Measurements from ENCODE around the gene LRRIQ4.
A peak's percentile ranks its signal among the peaks of the same experiment; 100 is the strongest.

The LRRIQ4 gene

DNA sequence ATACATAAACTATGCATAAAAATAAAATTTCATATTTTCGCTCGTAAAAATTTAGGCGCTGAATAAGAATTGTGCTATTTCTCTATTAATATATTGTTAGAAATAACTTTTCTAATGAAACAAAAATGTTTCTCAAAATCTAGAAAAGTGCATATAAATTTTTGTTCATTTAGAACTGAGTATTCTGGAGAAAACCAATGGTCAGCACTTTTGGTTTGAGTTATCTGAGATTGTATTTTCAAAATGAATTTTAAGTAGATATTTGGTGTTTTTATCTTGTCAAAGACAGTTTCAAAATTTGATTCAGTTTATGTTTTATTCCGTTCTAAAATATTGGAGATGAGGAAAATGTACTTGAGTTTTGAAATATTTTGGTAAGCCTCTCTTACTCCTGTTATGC, 25.6 kb upstream of the LRRIQ4 start:
- Mint-ChIP-seq H3K27ac (no peak overlapping the region), H3K4me1 (peaks cover 6 to 11% of the 10 kb centered on the region in 2 donors), H3K27me3 (no peaks in the 10 kb centered on the region), H3K4me3 (no peak overlapping the region), H3K36me3 (peaks cover 8 to 35% of the 10 kb centered on the region in 2 donors), H3K9me3 (no peaks in the 10 kb centered on the region)
- no peak for DNase-seq
- no peak for ATAC-seq (replicated peaks)

GRCh38 chr3:169787791-169788190, 24.9 kb upstream of the LRRIQ4 start:
- no peak for ATAC-seq (replicated peaks)
- Mint-ChIP-seq H3K4me1 (peaks cover 6 to 11% of the 10 kb centered on the region in 2 donors), H3K36me3 (peaks cover 13 to 37% of the 10 kb centered on the region in 2 donors), H3K27me3 (no peaks in the 10 kb centered on the region), H3K9me3 (no peaks in the 10 kb centered on the region), H3K27ac (no peak overlapping the region), H3K4me3 (no peak overlapping the region)
- no peak for DNase-seq

DNA sequence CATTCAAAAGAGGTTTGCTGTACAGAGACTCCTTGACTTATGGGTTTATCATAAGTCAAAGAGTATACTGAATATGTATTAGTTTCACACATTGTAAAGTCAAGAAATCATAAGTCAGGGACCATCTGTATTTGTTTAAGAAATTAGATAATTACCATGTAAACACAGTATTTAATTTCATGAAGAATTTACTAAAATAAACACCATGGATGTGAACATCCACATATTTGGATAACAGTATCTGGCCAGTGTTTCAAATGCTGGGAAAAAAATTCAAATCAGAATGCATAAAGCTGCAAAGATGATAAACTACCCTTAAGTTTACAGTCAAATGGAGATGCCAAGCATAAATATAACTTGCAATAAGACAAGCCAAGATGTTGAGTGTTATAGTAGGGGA, 22.5 kb upstream of the LRRIQ4 start:
- DNase-seq (no peak), ATAC-seq (replicated peaks) (no peak)
- Mint-ChIP-seq H3K4me1 (peaks cover 6 to 11% of the 10 kb centered on the region in 2 donors), H3K4me3 (no peak overlapping the region), H3K27ac (no peak overlapping the region), H3K27me3 (no peaks in the 10 kb centered on the region), H3K36me3 (peaks cover 14 to 42% of the 10 kb centered on the region in 2 donors), H3K9me3 (no peaks in the 10 kb centered on the region)

DNA sequence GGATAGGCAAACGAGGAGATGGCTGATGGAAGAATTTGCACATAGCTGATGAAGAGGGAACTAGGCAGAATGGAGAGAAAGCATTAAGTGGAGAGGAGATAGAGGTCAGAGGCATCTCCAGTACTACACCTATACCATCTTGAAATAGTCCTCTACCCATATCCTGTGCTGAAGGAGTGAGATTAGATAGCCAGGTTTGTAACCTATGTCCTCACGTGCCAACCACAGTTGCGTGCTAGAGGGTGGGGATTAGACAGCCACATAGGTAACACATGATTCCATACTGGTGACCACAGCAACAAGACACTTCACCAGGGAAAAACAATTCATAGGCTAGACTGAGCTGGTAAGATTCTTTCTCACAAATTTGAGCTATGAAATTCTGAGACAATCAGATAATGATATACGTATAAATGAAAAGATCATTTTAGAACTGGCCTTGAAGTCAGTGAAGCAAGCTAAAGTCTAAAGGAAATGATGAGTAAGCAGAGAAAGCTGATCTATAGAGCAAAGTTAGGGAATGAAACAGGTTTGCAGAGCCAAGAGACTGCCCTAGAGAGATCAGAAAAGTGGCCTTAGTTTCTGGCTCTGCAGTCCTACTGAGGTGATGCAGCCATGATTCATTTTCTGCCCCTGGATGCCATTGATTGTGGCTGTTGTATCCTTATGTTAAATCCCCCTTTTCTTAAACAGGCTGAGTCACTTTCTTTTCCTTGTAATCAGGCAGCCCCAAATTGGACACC, 21.8 kb upstream of the LRRIQ4 start:
- Mint-ChIP-seq H3K4me1 (peaks cover 6 to 11% of the 10 kb centered on the region in 2 donors), H3K27me3 (no peaks in the 10 kb centered on the region), H3K27ac (no peak overlapping the region), H3K36me3 (peaks cover 13 to 36% of the 10 kb centered on the region in 2 donors), H3K4me3 (no peak overlapping the region), H3K9me3 (no peaks in the 10 kb centered on the region)
- DNase-seq (no peak), ATAC-seq (replicated peaks) (peak in 1 of 2 donors; percentile 38)

- no peak overlapping the region for H3K27ac Mint-ChIP-seq
- ATAC-seq (replicated peaks) (no peak), DNase-seq (no peak)
- H3K4me1 Mint-ChIP-seq: peaks cover 6 to 11% of the 10 kb centered on the region in 2 donors
- H3K27me3 Mint-ChIP-seq: no peaks in the 10 kb centered on the region
- H3K36me3 Mint-ChIP-seq: peaks cover 10 to 27% of the 10 kb centered on the region in 2 donors
- H3K4me3 Mint-ChIP-seq: no peak overlapping the region
- no peaks in the 10 kb centered on the region for H3K9me3 Mint-ChIP-seq
Observed at GRCh38 chr3:169792359-169792758, 20.3 kb upstream of the LRRIQ4 start.

GRCh38 chr3:169804681-169805080, 8.0 kb upstream of the LRRIQ4 start:
- no peak overlapping the region for H3K27ac Mint-ChIP-seq
- H3K36me3 Mint-ChIP-seq: peaks cover 4 to 13% of the 10 kb centered on the region in 2 donors
- H3K27me3 Mint-ChIP-seq: no peaks in the 10 kb centered on the region
- DNase-seq (no peak), ATAC-seq (replicated peaks) (no peak)
- H3K9me3 Mint-ChIP-seq: no peaks in the 10 kb centered on the region
- H3K4me1 Mint-ChIP-seq: peaks cover 4 to 6% of the 10 kb centered on the region in 2 donors
- no peak overlapping the region for H3K4me3 Mint-ChIP-seq

DNA sequence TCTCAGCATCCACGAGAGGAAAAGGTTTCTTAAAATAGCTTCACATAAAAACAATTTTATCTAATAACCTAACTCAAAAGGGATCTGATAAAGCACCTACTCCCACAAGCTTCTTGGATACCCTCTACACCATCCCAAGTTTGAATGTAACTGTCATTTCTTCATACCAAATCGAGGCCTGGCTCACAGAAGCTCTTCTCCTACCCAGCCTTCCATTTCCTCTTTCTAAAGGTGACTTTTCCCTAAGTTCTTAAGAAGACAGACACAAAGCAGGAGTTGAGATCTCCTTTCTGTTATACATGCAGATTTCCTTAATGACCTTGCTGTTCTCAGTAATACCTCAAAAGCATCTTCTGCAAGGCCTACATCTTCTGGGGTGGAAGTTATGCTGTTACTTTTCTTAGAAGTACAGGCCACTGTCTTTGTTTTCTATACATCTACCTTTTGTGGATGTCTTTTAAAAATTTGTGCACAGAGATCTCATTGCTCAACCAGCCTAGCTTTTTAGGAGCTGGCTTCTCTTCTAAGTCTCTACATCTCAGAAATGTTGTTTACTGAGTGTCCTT, 3.4 kb upstream of the LRRIQ4 start:
- Mint-ChIP-seq H3K36me3 (peaks cover 0 to 3% of the 10 kb centered on the region in 2 donors), H3K27ac (no peak overlapping the region), H3K4me1 (peaks cover 27 to 33% of the 10 kb centered on the region in 2 donors), H3K9me3 (no peaks in the 10 kb centered on the region), H3K4me3 (no peak overlapping the region), H3K27me3 (no peaks in the 10 kb centered on the region)
- no peak for ATAC-seq (replicated peaks)
- DNase-seq: no peak

DNA sequence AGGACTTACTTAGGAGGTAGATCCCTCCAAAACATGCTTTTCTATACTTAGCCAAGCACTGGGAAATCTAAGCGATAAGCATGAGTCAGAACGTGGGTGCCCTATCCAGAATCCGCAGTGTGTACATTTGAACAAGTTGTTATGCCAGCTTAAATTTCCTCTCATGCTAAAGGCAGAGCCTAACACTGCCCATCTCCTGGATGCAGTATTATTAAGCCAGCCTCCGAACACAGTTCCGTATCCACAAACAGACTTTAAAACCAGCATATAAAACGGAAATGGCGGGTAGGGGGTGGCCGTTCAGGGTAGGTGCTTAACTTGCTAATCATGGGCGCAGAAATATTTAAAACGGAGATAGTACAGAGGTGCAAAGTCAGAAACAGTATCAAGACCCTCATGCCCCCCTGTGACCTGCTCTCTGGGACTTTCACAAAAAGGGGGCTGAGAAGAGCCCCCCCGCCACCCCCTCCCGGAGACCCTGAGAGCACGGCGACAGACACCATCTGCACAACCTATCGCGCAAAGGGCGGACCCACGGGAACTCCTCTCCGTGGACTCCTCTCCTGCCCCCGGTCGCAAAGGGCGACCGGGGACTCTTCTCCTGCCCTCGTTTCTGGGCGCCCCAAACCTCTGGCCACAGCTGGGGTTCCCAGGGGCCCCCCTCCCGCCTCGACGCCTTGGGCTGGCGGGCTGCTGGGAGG, 889 bp upstream of the LRRIQ4 start:
- Mint-ChIP-seq H3K4me1 (peaks cover 27 to 37% of the 10 kb centered on the region in 2 donors), H3K27me3 (no peaks in the 10 kb centered on the region), H3K27ac (peak overlapping the region; percentile 93), H3K4me3 (peak overlapping the region; percentile 90 to 91), H3K36me3 (peaks cover 3 to 8% of the 10 kb centered on the region in 2 donors), H3K9me3 (peaks cover 6 to 10% of the 10 kb centered on the region in 2 donors)
- DNase-seq (peak; percentile 10), ATAC-seq (replicated peaks) (peak; percentile 20 to 31)

- peaks cover 27 to 40% of the 10 kb centered on the region in 2 donors for H3K4me1 Mint-ChIP-seq
- ATAC-seq (replicated peaks) (no peak), DNase-seq (no peak)
- H3K4me3 Mint-ChIP-seq: peak overlapping the region; percentile 90 to 91
- peaks cover 3 to 7% of the 10 kb centered on the region in 2 donors for H3K36me3 Mint-ChIP-seq
- H3K9me3 Mint-ChIP-seq: peaks cover 6 to 10% of the 10 kb centered on the region in 2 donors
- H3K27me3 Mint-ChIP-seq: no peaks in the 10 kb centered on the region
- H3K27ac Mint-ChIP-seq: peak overlapping the region; percentile 93
Observed at GRCh38 chr3:169813278-169813677, 608 bp downstream of the LRRIQ4 start.

GRCh38 chr3:169813757-169814517, 1.3 kb downstream of the LRRIQ4 start:
- H3K9me3 Mint-ChIP-seq: peaks cover 6 to 10% of the 10 kb centered on the region in 2 donors
- H3K27ac Mint-ChIP-seq: peak overlapping the region; percentile 93
- H3K4me3 Mint-ChIP-seq: peak overlapping the region; percentile 90 to 91
- DNase-seq (peak; percentile 86), ATAC-seq (replicated peaks) (peak; percentile 87 to 88)
- H3K36me3 Mint-ChIP-seq: peaks cover 3 to 5% of the 10 kb centered on the region in 2 donors
- no peaks in the 10 kb centered on the region for H3K27me3 Mint-ChIP-seq
- peaks cover 27 to 44% of the 10 kb centered on the region in 2 donors for H3K4me1 Mint-ChIP-seq

GRCh38 chr3:169815590-169816150, 3.0 kb downstream of the LRRIQ4 start:
- H3K9me3 Mint-ChIP-seq: peaks cover 6 to 10% of the 10 kb centered on the region in 2 donors
- H3K27ac Mint-ChIP-seq: peak overlapping the region; percentile 20
- ATAC-seq (replicated peaks) (no peak), DNase-seq (no peak)
- H3K4me3 Mint-ChIP-seq: no peak overlapping the region
- H3K36me3 Mint-ChIP-seq: peaks cover 3 to 5% of the 10 kb centered on the region in 2 donors
- peaks cover 24 to 39% of the 10 kb centered on the region in 2 donors for H3K4me1 Mint-ChIP-seq
- H3K27me3 Mint-ChIP-seq: no peaks in the 10 kb centered on the region

- Mint-ChIP-seq H3K4me1 (peaks cover 10 to 22% of the 10 kb centered on the region in 2 donors), H3K9me3 (peaks cover 6 to 10% of the 10 kb centered on the region in 2 donors), H3K36me3 (peaks cover 3 to 5% of the 10 kb centered on the region in 2 donors), H3K4me3 (no peak overlapping the region), H3K27ac (no peak overlapping the region), H3K27me3 (no peaks in the 10 kb centered on the region)
- no peak for DNase-seq
- no peak for ATAC-seq (replicated peaks)
Observed at GRCh38 chr3:169818316-169818715, 5.6 kb downstream of the LRRIQ4 start.

- ATAC-seq (replicated peaks) (no peak), DNase-seq (no peak)
- Mint-ChIP-seq H3K27ac (no peak overlapping the region), H3K27me3 (no peaks in the 10 kb centered on the region), H3K4me1 (peaks cover 0 to 8% of the 10 kb centered on the region in 2 donors), H3K9me3 (no peaks in the 10 kb centered on the region), H3K36me3 (no peaks in the 10 kb centered on the region), H3K4me3 (no peak overlapping the region)
Observed at GRCh38 chr3:169822091-169822490, 9.4 kb downstream of the LRRIQ4 start.

DNA sequence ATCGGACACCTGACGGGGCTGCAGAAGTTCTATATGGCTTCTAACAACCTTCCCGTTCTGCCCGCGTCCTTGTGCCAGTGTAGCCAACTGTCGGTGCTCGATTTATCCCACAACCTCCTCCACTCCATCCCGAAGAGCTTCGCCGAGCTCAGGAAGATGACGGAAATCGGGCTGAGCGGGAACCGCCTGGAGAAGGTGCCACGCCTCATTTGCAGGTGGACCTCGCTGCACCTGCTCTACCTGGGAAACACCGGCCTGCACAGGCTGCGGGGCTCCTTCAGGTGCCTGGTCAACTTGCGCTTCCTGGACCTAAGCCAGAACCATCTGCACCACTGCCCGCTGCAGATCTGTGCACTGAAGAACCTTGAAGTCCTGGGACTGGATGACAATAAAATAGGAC, 9.9 kb downstream of the LRRIQ4 start:
- ATAC-seq (replicated peaks): no peak
- H3K4me1 Mint-ChIP-seq: peaks cover 0 to 8% of the 10 kb centered on the region in 2 donors
- no peak overlapping the region for H3K27ac Mint-ChIP-seq
- H3K36me3 Mint-ChIP-seq: no peaks in the 10 kb centered on the region
- no peaks in the 10 kb centered on the region for H3K27me3 Mint-ChIP-seq
- H3K4me3 Mint-ChIP-seq: no peak overlapping the region
- H3K9me3 Mint-ChIP-seq: no peaks in the 10 kb centered on the region
- DNase-seq: no peak
